Body of pancreas (tissue), 4 donors: ENCODE results near the gene THG1L. TPM values are rescaled to one million over a fixed set of nuclear protein-coding genes. Genes with fewer than 3 reads are reported as not detected.

Source experiments
- ATAC-seq: fragments of 150-250 bp; one replicate; pipeline ENCODE4 v1.9.1; 2016
- DNase-seq, 4 donors: peaks; one replicate each; pipeline ENCODE4 v3.0.0-alpha.2; 2019
- H3K27ac ChIP-seq, 4 donors: fragments of 200-600 bp; sonication (generic); 1 replicate in 3 of 4; 2 replicates in 1 of 4; pipeline versions ENCODE4 v1.5.1 to v1.6.1; 2016 to 2019; ENCODE audit warnings: mild to moderate bottlenecking in 1 of 4, mixed read lengths in 1 of 4, moderate library complexity in 1 of 4
- H3K27me3 ChIP-seq, 2 donors: fragments of 200-600 bp; sonication (generic); one replicate each; pipeline ENCODE4 v1.6.0; 2016; ENCODE audit warnings: mild to moderate bottlenecking in 1 of 2
- H3K36me3 ChIP-seq, 2 donors: fragments of 200-600 bp; sonication (generic); replicated peaks in 1 of 2; 2 replicates each; pipeline ENCODE4 v1.5.1; 2016; ENCODE audit warnings: low read depth in 2 of 2; ENCODE audit not compliant: insufficient read depth in 1 of 2
- H3K4me1 ChIP-seq: fragments of 200-600 bp; sonication (generic); one replicate; pipeline ENCODE4 v1.6.0; 2016
- H3K4me3 ChIP-seq, 2 donors: fragments of 200-600 bp; sonication (generic); 1 replicate in 1 of 2; 2 replicates in 1 of 2; pipeline ENCODE4 v1.5.1; 2016 to 2019
- H3K9me3 ChIP-seq, 3 donors: fragments of 200-600 bp; sonication (generic); 1 replicate in 2 of 3; 2 replicates in 1 of 3; pipeline ENCODE4 v1.5.1; 2016
- CTCF ChIP-seq, 7 experiments: fragments of 450-650 bp in 4 of 7; fragments of 200-600 bp in 3 of 7; sonication (generic) in 3 of 7; IDR thresholded peaks; one replicate each; pipeline ENCODE4 v1.5.1; 2016 to 2019; ENCODE audit warnings: antibody characterized with exemption in 7 of 7
- POLR2A ChIP-seq, 3 donors: fragments of 450-650 bp; IDR thresholded peaks; one replicate each; pipeline ENCODE4 v1.6.1; 2016; ENCODE audit warnings: antibody characterized with exemption in 3 of 3, mild to moderate bottlenecking in 2 of 3
- WGBS, 2 donors: methylation state at CpG; one replicate each; pipeline ENCODE4 v1.1.5; 2017; 5-methylcytosine and 5-hydroxymethylcytosine counted together
- intact Hi-C: fragments of 100-400 bp; cut with DNase I; formaldehyde crosslinking; loops from one replicate; pipeline ENCODE4 v1.15.1; 2023
- total RNA-seq, 2 donors: library from RNA; depleted of rRNA; stranded (reverse); fragments of >200 nt; gene quantifications; one replicate each; pipeline ENCODE4 v1.1.0, GENCODE V29; 2016

THG1L gene
- total RNA-seq, 2 donors from 2014 or later, result 4.4 to 12.5 TPM

- 87 to 100% methylated on average over 3 of the region's 3 CpGs for WGBS, 2 donors
- intact Hi-C loops, result no loop called here
- no peaks in the 10 kb centered on the region for H3K9me3 ChIP-seq
- peaks cover 7 to 19% of the 10 kb centered on the region in 2 donors for H3K36me3 ChIP-seq
- H3K27ac ChIP-seq, result no peak overlapping the region
- no peak for DNase-seq
- H3K27me3 ChIP-seq, result no peaks in the 10 kb centered on the region
- H3K4me3 ChIP-seq, result no peak overlapping the region
- TF ChIP-seq POLR2A (IDR thresholded peaks at IDR 0.05) (no peak), CTCF (IDR thresholded peaks at IDR 0.05) (no peak)
- H3K4me1 ChIP-seq, result no peaks in the 10 kb centered on the region
- no peak for ATAC-seq
Measured at GRCh38 chr5:157756122-157756521, 24.9 kb downstream of the THG1L start.

GRCh38 chr5:157758706-157759105 lies 27.5 kb downstream of the THG1L start:
- Histone ChIP-seq H3K27me3 (no peaks in the 10 kb centered on the region), H3K4me1 (peaks cover 9% of the 10 kb centered on the region), H3K36me3 (peaks cover 7 to 9% of the 10 kb centered on the region in 2 donors), H3K9me3 (no peaks in the 10 kb centered on the region), H3K4me3 (no peak overlapping the region), H3K27ac (no peak overlapping the region)
- ATAC-seq, result no peak
- intact Hi-C loops, result no loop called here
- no peak for TF ChIP-seq POLR2A (IDR thresholded peaks at IDR 0.05)
- TF ChIP-seq CTCF (IDR thresholded peaks at IDR 0.05), result no peak
- no peak for DNase-seq
- 80 to 81% methylated on average over 1 of the region's 1 CpG for WGBS, 2 donors

- no peak overlapping the region for H3K27ac ChIP-seq
- intact Hi-C loops, result no loop called here
- H3K4me3 ChIP-seq, result no peak overlapping the region
- H3K9me3 ChIP-seq, result no peaks in the 10 kb centered on the region
- no peaks in the 10 kb centered on the region for H3K27me3 ChIP-seq
- 24 to 25% methylated on average over 10 of the region's 10 CpGs for WGBS, 2 donors
- H3K36me3 ChIP-seq, result no peaks in the 10 kb centered on the region
- peak; percentile 78 for ATAC-seq
- TF ChIP-seq CTCF (IDR thresholded peaks at IDR 0.05) (peak; percentile 49 to 80 (median 69)), POLR2A (IDR thresholded peaks at IDR 0.05) (no peak)
- peak in 3 of 4 donors; percentile 10 to 63 (median 39) for DNase-seq
- peaks cover 9% of the 10 kb centered on the region for H3K4me1 ChIP-seq
Measured at GRCh38 chr5:157761690-157762621, 30.7 kb downstream of the THG1L start.

DNA sequence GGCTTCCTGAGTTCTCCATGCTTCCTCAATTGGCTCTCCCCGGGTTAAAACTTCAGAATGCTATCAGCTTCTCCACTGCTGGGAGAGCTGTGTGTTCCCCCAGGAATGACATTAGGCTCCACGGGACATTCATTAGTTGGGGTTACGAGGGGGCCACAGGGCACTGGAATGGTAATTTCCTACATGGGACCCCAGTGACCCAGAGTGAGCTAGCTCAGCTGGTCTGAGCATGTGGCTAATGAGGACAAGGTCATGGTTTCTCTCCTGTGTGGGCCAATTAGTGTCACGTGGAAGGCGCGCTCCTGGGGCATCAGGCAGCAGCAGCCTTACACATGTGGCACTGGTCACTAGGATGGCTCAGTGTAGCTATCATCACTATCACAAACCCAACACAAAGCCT lies 33.3 kb downstream of the THG1L start:
- whole genome bisulfite sequencing, 2 donors, result 72 to 78% methylated on average over 3 to 6 of the region's 6 CpGs
- Histone ChIP-seq H3K4me1 (peaks cover 9% of the 10 kb centered on the region), H3K9me3 (no peaks in the 10 kb centered on the region), H3K27ac (no peak overlapping the region), H3K27me3 (no peaks in the 10 kb centered on the region), H3K36me3 (no peaks in the 10 kb centered on the region), H3K4me3 (no peak overlapping the region)
- TF ChIP-seq POLR2A (IDR thresholded peaks at IDR 0.05) (no peak), CTCF (IDR thresholded peaks at IDR 0.05) (no peak)
- ATAC-seq, result no peak
- no peak for DNase-seq
- intact Hi-C loops, result no loop called here
